SH-SY5Y (cell line): ENCODE measurements around the gene DCAF8.

Experiments
- GATA2 ChIP-seq: IDR thresholded peaks from 2 replicates; pipeline ENCODE4 v1.6.1; 2011; ENCODE audit warnings: mild to moderate bottlenecking, low read depth, low read length
- GATA3 ChIP-seq: IDR thresholded peaks from 2 replicates; pipeline ENCODE4 v1.6.1; 2011; ENCODE audit warnings: low read depth, mild to moderate bottlenecking, low read length, moderate library complexity

GRCh38 chr1:160177667-160178066 lies 84.7 kb downstream of the DCAF8 start:
- TF ChIP-seq GATA3 = no peak
- TF ChIP-seq GATA2 = no peak
